Prostate gland (tissue), 2 donors: ENCODE results near the gene RDH14. TPM values are rescaled to one million over a fixed set of nuclear protein-coding genes. Genes with fewer than 3 reads are reported as not detected.

Source experiments
- DNase-seq: peaks from one replicate; pipeline ENCODE4 v3.0.0-alpha.2; 2019; ENCODE audit warnings: low spot score
- H3K27ac ChIP-seq, 2 donors: fragments of 200-600 bp; sonication (generic); 2 replicates each; pipeline ENCODE4 v1.5.1; 2017 to 2019
- H3K27me3 ChIP-seq: fragments of 200-600 bp; sonication (generic); replicated peaks from 2 replicates; pipeline ENCODE4 v1.5.1; 2019; ENCODE audit not compliant: insufficient read depth
- H3K36me3 ChIP-seq, 2 donors: fragments of 200-600 bp; sonication (generic); 1 replicate in 1 of 2; 2 replicates in 1 of 2; pipeline versions ENCODE4 v1.5.1 to v1.8.1; 2017 to 2019
- H3K4me1 ChIP-seq: fragments of 200-600 bp; sonication (generic); replicated peaks from 2 replicates; pipeline ENCODE4 v1.5.1; 2019
- H3K4me3 ChIP-seq, 2 donors: fragments of 200-600 bp; sonication (generic); 2 replicates each; pipeline ENCODE4 v1.5.1; 2017 to 2019
- H3K9me3 ChIP-seq: fragments of 200-600 bp; sonication (generic); 2 replicates; pipeline ENCODE4 v1.5.1; 2017
- POLR2A ChIP-seq: fragments of 450-650 bp; IDR thresholded peaks from one replicate; pipeline ENCODE4 v1.6.1; 2016; ENCODE audit warnings: antibody characterized with exemption, mild to moderate bottlenecking
- POLR2AphosphoS5 ChIP-seq: sonication (generic); formaldehyde crosslinking; IDR thresholded peaks from one replicate; pipeline ENCODE4 v1.6.1; 2017; ENCODE audit warnings: antibody characterized with exemption
- WGBS: methylation state at CpG from one replicate; pipeline ENCODE4 v1.1.5; 2018; 5-methylcytosine and 5-hydroxymethylcytosine counted together
- intact Hi-C: fragments of 100-400 bp; cut with DNase I; formaldehyde crosslinking; loops from one replicate; pipeline ENCODE4 v1.14.2; 2022
- total RNA-seq, 2 donors: library from RNA; depleted of rRNA; stranded (reverse); fragments of >200 nt; gene quantifications; one replicate each; pipeline ENCODE4 v1.1.0, GENCODE V29; 2016
- TF ChIP-seq, protein P1 (sequence below), 4 experiments: fragments of 200-600 bp in 2 of 4; fragments of 450-650 bp in 2 of 4; sonication (generic) in 2 of 4; IDR thresholded peaks; 1 replicate in 3 of 4; 2 replicates in 1 of 4; pipeline ENCODE4 v1.5.1; 2016 to 2019; ENCODE audit warnings: antibody characterized with exemption in 4 of 4, mild to moderate bottlenecking in 2 of 4, moderate library complexity in 2 of 4

RDH14 gene
- total RNA-seq, 2 donors from 2014 or later: 29.5 to 42.5 TPM

DNA sequence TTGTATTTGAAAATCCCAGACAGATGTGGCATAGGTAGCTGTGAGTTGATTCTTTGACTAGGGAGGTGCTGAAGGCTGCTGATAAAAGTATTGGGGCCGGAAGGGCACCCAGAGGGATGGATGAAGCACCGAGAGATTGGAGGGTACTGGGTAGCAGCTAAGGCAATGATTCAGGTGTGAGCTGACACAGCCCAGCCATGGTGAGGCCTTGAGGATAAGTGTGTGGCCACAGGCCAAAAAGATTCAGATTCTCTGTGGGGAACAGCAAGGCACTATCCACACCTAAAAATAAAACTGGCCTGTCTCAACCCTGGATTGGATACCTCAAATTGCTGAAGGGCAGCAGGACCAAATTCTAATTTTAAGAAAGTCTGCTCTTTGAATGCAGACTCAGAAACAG lies 35.2 kb downstream of the RDH14 start:
- intact Hi-C loops: loop anchor here (10.0 kb wide), 1 partner anchor 380 kb away; no protein-coding TSS in a partner anchor
- no peak overlapping the region for H3K27ac ChIP-seq

GRCh38 chr2:18522484-18523146 lies 37.8 kb downstream of the RDH14 start:
- Histone ChIP-seq H3K36me3 (no peaks in the 10 kb centered on the region), H3K4me3 (no peak overlapping the region), H3K27ac (no peak overlapping the region), H3K9me3 (no peaks in the 10 kb centered on the region), H3K27me3 (no peaks in the 10 kb centered on the region), H3K4me1 (no peaks in the 10 kb centered on the region)
- 100% methylated on average over 2 of the region's 2 CpGs for WGBS
- no peak for DNase-seq
- TF ChIP-seq POLR2AphosphoS5: no peak
- no peak for TF ChIP-seq POLR2A
- intact Hi-C loops: loop anchor here (5.0 to 10.0 kb wide), 3 partner anchors 135 to 1340 kb away; no protein-coding TSS in a partner anchor

More for the DNA sequence above, 35.2 kb downstream of the RDH14 start:
- WGBS: 90% methylated on average over 2 of the region's 2 CpGs
- DNase-seq: no peak
- Histone ChIP-seq H3K4me3 (no peak overlapping the region), H3K36me3 (no peaks in the 10 kb centered on the region), H3K27me3 (no peaks in the 10 kb centered on the region), H3K4me1 (no peaks in the 10 kb centered on the region), H3K9me3 (no peaks in the 10 kb centered on the region)
- TF ChIP-seq POLR2A: no peak
- TF ChIP-seq POLR2AphosphoS5: no peak
- TF ChIP-seq, protein P1, sequence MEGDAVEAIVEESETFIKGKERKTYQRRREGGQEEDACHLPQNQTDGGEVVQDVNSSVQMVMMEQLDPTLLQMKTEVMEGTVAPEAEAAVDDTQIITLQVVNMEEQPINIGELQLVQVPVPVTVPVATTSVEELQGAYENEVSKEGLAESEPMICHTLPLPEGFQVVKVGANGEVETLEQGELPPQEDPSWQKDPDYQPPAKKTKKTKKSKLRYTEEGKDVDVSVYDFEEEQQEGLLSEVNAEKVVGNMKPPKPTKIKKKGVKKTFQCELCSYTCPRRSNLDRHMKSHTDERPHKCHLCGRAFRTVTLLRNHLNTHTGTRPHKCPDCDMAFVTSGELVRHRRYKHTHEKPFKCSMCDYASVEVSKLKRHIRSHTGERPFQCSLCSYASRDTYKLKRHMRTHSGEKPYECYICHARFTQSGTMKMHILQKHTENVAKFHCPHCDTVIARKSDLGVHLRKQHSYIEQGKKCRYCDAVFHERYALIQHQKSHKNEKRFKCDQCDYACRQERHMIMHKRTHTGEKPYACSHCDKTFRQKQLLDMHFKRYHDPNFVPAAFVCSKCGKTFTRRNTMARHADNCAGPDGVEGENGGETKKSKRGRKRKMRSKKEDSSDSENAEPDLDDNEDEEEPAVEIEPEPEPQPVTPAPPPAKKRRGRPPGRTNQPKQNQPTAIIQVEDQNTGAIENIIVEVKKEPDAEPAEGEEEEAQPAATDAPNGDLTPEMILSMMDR (IDR thresholded peaks at IDR 0.05): no peak

- TF ChIP-seq, protein P1 (IDR thresholded peaks at IDR 0.05): peak; percentile 82 to 89 (median 87)
- peak; percentile 49 for TF ChIP-seq POLR2AphosphoS5
- no peak for TF ChIP-seq POLR2A
- Histone ChIP-seq H3K4me3 (no peak overlapping the region), H3K27ac (no peak overlapping the region), H3K4me1 (no peaks in the 10 kb centered on the region), H3K27me3 (no peaks in the 10 kb centered on the region), H3K9me3 (no peaks in the 10 kb centered on the region), H3K36me3 (no peaks in the 10 kb centered on the region)
- DNase-seq: peak; percentile 77
- WGBS: 33% methylated on average over 16 of the region's 16 CpGs
- intact Hi-C loops: loop anchor here (2.0 to 10.0 kb wide), 6 partner anchors 42 to 1342 kb away; no protein-coding TSS in a partner anchor
These were observed 39.7 kb downstream of the RDH14 start for GRCh38 chr2:18520451-18521425.

DNA sequence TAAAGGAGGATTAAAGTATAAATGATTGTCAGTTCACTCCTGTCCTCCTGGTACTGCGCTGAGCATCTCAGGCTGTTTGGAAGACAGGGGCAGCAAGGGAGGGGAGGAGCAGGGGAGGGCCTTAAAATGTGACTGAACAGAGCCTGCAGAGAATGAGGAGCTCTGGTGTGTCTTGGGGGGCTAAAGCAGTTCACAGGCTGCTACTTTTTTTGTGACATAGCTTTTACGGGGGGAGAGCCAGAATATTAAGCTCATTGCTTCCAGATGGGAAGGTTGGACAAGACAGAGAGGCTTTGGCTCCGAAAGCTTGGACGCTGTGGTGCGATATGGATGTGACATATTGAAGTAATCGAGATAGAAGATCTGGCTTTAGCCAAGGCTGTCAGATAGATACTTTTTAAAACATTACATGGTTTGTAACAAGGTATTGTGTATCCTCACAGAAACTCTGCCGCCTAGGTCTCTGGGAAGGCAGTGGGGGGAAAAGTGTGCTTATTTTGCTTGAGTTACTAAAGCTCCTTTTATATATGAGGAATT lies 40.5 kb downstream of the RDH14 start:
- Histone ChIP-seq H3K4me3 (no peak overlapping the region), H3K27me3 (no peaks in the 10 kb centered on the region), H3K27ac (no peak overlapping the region), H3K4me1 (no peaks in the 10 kb centered on the region), H3K9me3 (no peaks in the 10 kb centered on the region), H3K36me3 (no peaks in the 10 kb centered on the region)
- intact Hi-C loops: loop anchor here (2.0 to 10.0 kb wide), 10 partner anchors 43 to 1342 kb away; no protein-coding TSS in a partner anchor
- DNase-seq: no peak
- TF ChIP-seq POLR2AphosphoS5 (no peak), POLR2A (no peak)
- TF ChIP-seq, protein P1 (IDR thresholded peaks at IDR 0.05): no peak
- 48% methylated on average over 7 of the region's 7 CpGs for WGBS
